ENCODE data around the gene AHNAK. TPM values are rescaled to one million over a fixed set of nuclear protein-coding genes. Genes with fewer than 3 reads are reported as not detected.
A peak's percentile ranks its signal among the peaks of the same experiment; 100 is the strongest.
"Not testable (repeated sequence)": the region's sequence is repeated elsewhere in the genome, so short reads cannot be mapped to it uniquely, and the experiment has no call there.

The AHNAK gene
- total RNA-seq, 4 donors from 2014 or later = 571 to 1,016 (median 697) TPM

- Histone ChIP-seq H3K36me3 (no peaks in the 10 kb centered on the region), H3K4me3 (no peak overlapping the region), H3K9me3 (no peaks in the 10 kb centered on the region), H3K27ac (peak overlapping the region in 1 of 4 donors; percentile 83), H3K27me3 (no peaks in the 10 kb centered on the region), H3K4me1 (peaks cover 0 to 53% (median 2%) of the 10 kb centered on the region in 4 donors)
- no peak for DNase-seq
- TF ChIP-seq POLR2A (IDR thresholded peaks at IDR 0.05) (no peak), CTCF (IDR thresholded peaks at IDR 0.05) (no peak)
These were observed 46.0 kb downstream of the AHNAK start for GRCh38 chr11:62500650-62501030.

- Histone ChIP-seq H3K9me3 (no peaks in the 10 kb centered on the region), H3K4me3 (no peak overlapping the region), H3K27ac (peak overlapping the region in 3 of 4 donors; percentile 2 to 83 (median 47)), H3K36me3 (no peaks in the 10 kb centered on the region), H3K4me1 (peaks cover 0 to 51% (median 2%) of the 10 kb centered on the region in 4 donors), H3K27me3 (no peaks in the 10 kb centered on the region)
- no peak for TF ChIP-seq CTCF (IDR thresholded peaks at IDR 0.05)
- no peak for TF ChIP-seq POLR2A (IDR thresholded peaks at IDR 0.05)
- DNase-seq = no peak
These were observed 46.5 kb downstream of the AHNAK start for GRCh38 chr11:62499944-62500649.

GRCh38 chr11:62499311-62499943 lies 47.2 kb downstream of the AHNAK start:
- peak in 1 of 2 donors; percentile 49 for TF ChIP-seq POLR2A (IDR thresholded peaks at IDR 0.05)
- H3K4me3 ChIP-seq = not testable (repeated sequence)

GRCh38 chr11:62498492-62499286 lies 47.9 kb downstream of the AHNAK start:
- TF ChIP-seq POLR2A (IDR thresholded peaks at IDR 0.05) (no peak), CTCF (IDR thresholded peaks at IDR 0.05) (no peak)
- H3K4me3 ChIP-seq = no peak overlapping the region
- no peaks in the 10 kb centered on the region for H3K27me3 ChIP-seq
- H3K36me3 ChIP-seq = no peaks in the 10 kb centered on the region
- H3K27ac ChIP-seq = peak overlapping the region in 2 of 4 donors; percentile 74 to 79
- H3K9me3 ChIP-seq = no peaks in the 10 kb centered on the region
- no peak for DNase-seq
- peaks cover 0 to 37% (median 2%) of the 10 kb centered on the region in 4 donors for H3K4me1 ChIP-seq

More at GRCh38 chr11:62499311-62499943, 47.2 kb downstream of the AHNAK start:
- Histone ChIP-seq H3K4me1 (peaks cover 0 to 44% (median 2%) of the 10 kb centered on the region in 4 donors), H3K27ac (peak overlapping the region in 3 of 4 donors; percentile 2 to 74 (median 47))
- DNase-seq = peak in 2 of 3 donors; percentile 69 to 79
- not testable (repeated sequence) for H3K36me3 ChIP-seq, H3K27me3 ChIP-seq, H3K9me3 ChIP-seq

GRCh38 chr11:62498031-62498430 lies 48.6 kb downstream of the AHNAK start:
- no peaks in the 10 kb centered on the region for H3K36me3 ChIP-seq
- peak overlapping the region in 3 of 4 donors; percentile 39 to 79 (median 74) for H3K27ac ChIP-seq
- H3K4me3 ChIP-seq = no peak overlapping the region
- DNase-seq = no peak
- no peaks in the 10 kb centered on the region for H3K9me3 ChIP-seq
- peaks cover 0 to 31% (median 2%) of the 10 kb centered on the region in 4 donors for H3K4me1 ChIP-seq
- TF ChIP-seq POLR2A (IDR thresholded peaks at IDR 0.05) = no peak
- TF ChIP-seq CTCF (IDR thresholded peaks at IDR 0.05) = no peak
- no peaks in the 10 kb centered on the region for H3K27me3 ChIP-seq

All from Peyer's patch (tissue), 4 donors.